Liver (tissue), 3 donors: ENCODE data around the gene CNPY4.

Experiments used
- ATF3 ChIP-seq: IDR thresholded peaks from 2 replicates; pipeline ENCODE4 v1.6.1; 2016; ENCODE audit warnings: antibody characterized with exemption
- CTCF ChIP-seq: fragments of 150-350 bp; IDR thresholded peaks from 2 replicates; pipeline ENCODE4 v1.5.1; 2017; ENCODE audit warnings: improper control_type of control experiment, low read depth, low read length; ENCODE audit not compliant: missing input control
- EGR1 ChIP-seq, 2 donors: IDR thresholded peaks; 2 replicates each; pipeline ENCODE4 v1.6.1; 2016 to 2018; ENCODE audit warnings: antibody characterized with exemption in 2 of 2, low read depth in 2 of 2
- GABPA ChIP-seq, 2 donors: IDR thresholded peaks in 1 of 2; conservative IDR thresholded peaks in 1 of 2; 2 replicates each; pipeline ENCODE4 v1.6.1; 2016; ENCODE audit warnings: antibody characterized with exemption in 2 of 2, mild to moderate bottlenecking in 1 of 2, moderate library complexity in 1 of 2
- HNF4A ChIP-seq, 2 donors: conservative IDR thresholded peaks; 2 replicates each; pipeline ENCODE4 v1.6.1; 2016; ENCODE audit warnings: antibody characterized with exemption in 2 of 2, mild to moderate bottlenecking in 2 of 2
- HNF4G ChIP-seq: IDR thresholded peaks from 2 replicates; pipeline ENCODE4 v1.6.1; 2016; ENCODE audit warnings: antibody characterized with exemption
- NR2F2 ChIP-seq: IDR thresholded peaks from 2 replicates; pipeline ENCODE4 v1.6.1; 2016; ENCODE audit warnings: antibody characterized with exemption
- RAD21 ChIP-seq, 2 donors: IDR thresholded peaks; 2 replicates each; pipeline ENCODE4 v1.6.1; 2016; ENCODE audit warnings: antibody characterized with exemption in 2 of 2, mild to moderate bottlenecking in 2 of 2
- REST ChIP-seq: IDR thresholded peaks from 2 replicates; pipeline ENCODE4 v1.6.1; 2016; ENCODE audit warnings: antibody characterized with exemption, mild to moderate bottlenecking
- SP1 ChIP-seq: IDR thresholded peaks from 2 replicates; pipeline ENCODE4 v1.6.1; 2018; ENCODE audit warnings: antibody characterized with exemption, mild to moderate bottlenecking
- TAF1 ChIP-seq: conservative IDR thresholded peaks from 2 replicates; pipeline ENCODE4 v1.6.1; 2016; ENCODE audit warnings: antibody characterized with exemption, mild to moderate bottlenecking
- YY1 ChIP-seq: IDR thresholded peaks from 2 replicates; pipeline ENCODE4 v1.6.1; 2016; ENCODE audit warnings: antibody characterized with exemption, mild to moderate bottlenecking
- TF ChIP-seq, protein P1 (sequence below): IDR thresholded peaks from 2 replicates; pipeline ENCODE4 v1.6.1; 2016; ENCODE audit warnings: antibody characterized with exemption
- donor health status: healthy.
- donor health status: healthy.

GRCh38 chr7:100088095-100088620 is 31.3 kb upstream of the CNPY4 start:
- TF ChIP-seq NR2F2 (no peak), CTCF (no peak), HNF4A (conservative IDR thresholded peaks at IDR 0.05) (no peak), EGR1 (IDR thresholded peaks at IDR 0.05; ENCODE audit: low read depth in 2 of 2) (no peak), TAF1 (no peak), ATF3 (no peak), YY1 (no peak), RAD21 (IDR thresholded peaks at IDR 0.05) (no peak), SP1 (no peak), REST (no peak), HNF4G (no peak), GABPA (IDR thresholded peaks at IDR 0.05 in 1 of 2, conservative IDR thresholded peaks at IDR 0.05 in 1 of 2) (no peak)
- TF ChIP-seq, protein P1, sequence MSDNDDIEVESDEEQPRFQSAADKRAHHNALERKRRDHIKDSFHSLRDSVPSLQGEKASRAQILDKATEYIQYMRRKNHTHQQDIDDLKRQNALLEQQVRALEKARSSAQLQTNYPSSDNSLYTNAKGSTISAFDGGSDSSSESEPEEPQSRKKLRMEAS = no peak
